ENCODE results near the gene PPIL4. TPM values are rescaled to one million over a fixed set of nuclear protein-coding genes. Genes with fewer than 3 reads are reported as not detected.

PPIL4 gene
- total RNA-seq, 1 experiment from 2014 or later = 36.9 TPM

GRCh38 chr6:149467265-149467664 lies 78.6 kb downstream of the PPIL4 start:
- Mint-ChIP-seq H3K4me3 (no peak overlapping the region), H3K27ac (no peak overlapping the region), H3K27me3 (ENCODE audit: low read depth) (peaks cover 14% of the 10 kb centered on the region), H3K4me1 (no peaks in the 10 kb centered on the region), H3K9me3 (no peaks in the 10 kb centered on the region), H3K36me3 (ENCODE audit: insufficient read depth in 1 of 3, low read depth in 3 of 3) (no peaks in the 10 kb centered on the region)
- Histone ChIP-seq H3K79me2 (ENCODE audit: insufficient read depth, low read length) (no peaks in the 10 kb centered on the region), H3K4me2 (ENCODE audit: insufficient read depth, insufficient read length, low read length) (no peak overlapping the region), H3T11ph (ENCODE audit: low read length) (no peak overlapping the region), H3K79me1 (ENCODE audit: insufficient read depth, low read depth, low read length, poor library complexity, severe bottlenecking) (no peaks in the 10 kb centered on the region), H2BK15ac (ENCODE audit: low read depth, low read length) (no peak overlapping the region), H3K23me2 (ENCODE audit: insufficient read length, low read depth, low read length, poor library complexity, severe bottlenecking) (no peaks in the 10 kb centered on the region), H3K4ac (ENCODE audit: low read depth, low read length) (no peak overlapping the region), H3K14ac (ENCODE audit: insufficient read depth, low read length) (no peak overlapping the region), H3K56ac (ENCODE audit: insufficient read length, low read depth, low read length) (no peak overlapping the region), H2BK20ac (ENCODE audit: low read depth, low read length, poor library complexity, severe bottlenecking) (no peak overlapping the region), H2BK120ac (ENCODE audit: low read depth, low read length, poor library complexity, severe bottlenecking) (no peak overlapping the region), H3K9me3 (ENCODE audit: control insufficient read depth, low read depth, low read length) (no peaks in the 10 kb centered on the region), H3K27ac (ENCODE audit: insufficient read length, low read depth, low read length) (no peak overlapping the region), H3K27me3 (ENCODE audit: insufficient read depth, low read length) (no peaks in the 10 kb centered on the region; the same call in 1 of the 2 replicates), H3K18ac (ENCODE audit: insufficient read length, low read depth, low read length) (no peak overlapping the region), H3K9ac (ENCODE audit: extremely low read depth, insufficient read length, low read length) (no peak overlapping the region), H4K8ac (replicated peaks; ENCODE audit: insufficient read length, low read depth, low read length) (no peak overlapping the region), H3K23ac (ENCODE audit: insufficient read length, low read depth, low read length) (no peak overlapping the region), H2AFZ (ENCODE audit: low read length) (no peak overlapping the region), H2BK5ac (ENCODE audit: insufficient read length, low read length) (no peak overlapping the region), H4K5ac (ENCODE audit: insufficient read length, low read depth, low read length) (no peak overlapping the region), H4K20me1 (ENCODE audit: control insufficient read depth, insufficient read depth, insufficient read length) (no peaks in the 10 kb centered on the region), H2BK12ac (ENCODE audit: insufficient read length, low read depth, low read length) (no peak overlapping the region), H4K91ac (ENCODE audit: insufficient read length, low read depth, low read length) (no peak overlapping the region), H2AK5ac (ENCODE audit: insufficient read length, low read length) (no peak overlapping the region), H3K4me1 (ENCODE audit: insufficient read depth, low read length) (no peaks in the 10 kb centered on the region)
- WGBS (ENCODE audit: extremely low coverage, insufficient read length, low lambda C conversion rate) = no CpG with 5 or more reads among the region's 4 CpGs
- DNase-seq = no peak
- no peak for TF ChIP-seq CTCF (conservative IDR thresholded peaks at IDR 0.05)

Measured in H9 (cell line).